HEK293 (cell line): ENCODE data around the gene MAGI1.

Experiments
- CTCF ChIP-seq: fragments of 450-650 bp; formaldehyde crosslinking; IDR thresholded peaks from 2 replicates; pipeline ENCODE4 v1.5.1; 2016; ENCODE audit warnings: missing biosample characterization, missing genetic modification characterization
- PRDM4 ChIP-seq: fragments of 450-650 bp; formaldehyde crosslinking; IDR thresholded peaks from 2 replicates; pipeline ENCODE4 v1.5.1; 2017; ENCODE audit warnings: missing biosample characterization, missing genetic modification characterization
- REST ChIP-seq: fragments of 450-650 bp; formaldehyde crosslinking; IDR thresholded peaks from 2 replicates; pipeline ENCODE4 v1.5.1; 2016; ENCODE audit warnings: missing biosample characterization, missing genetic modification characterization
- SP7 ChIP-seq: fragments of 450-650 bp; formaldehyde crosslinking; IDR thresholded peaks from 2 replicates; pipeline ENCODE4 v1.5.1; 2016; ENCODE audit warnings: missing biosample characterization, missing genetic modification characterization
- WT1 ChIP-seq: fragments of 450-650 bp; formaldehyde crosslinking; IDR thresholded peaks from 2 replicates; pipeline ENCODE4 v1.5.1; 2016; ENCODE audit warnings: missing biosample characterization, missing genetic modification characterization
- ZNF37A ChIP-seq: fragments of 450-650 bp; IDR thresholded peaks from 2 replicates; pipeline ENCODE4 v1.5.1; 2018; ENCODE audit warnings: missing biosample characterization, missing genetic modification characterization
- ZNF510 ChIP-seq: fragments of 450-650 bp; formaldehyde crosslinking; IDR thresholded peaks from 2 replicates; pipeline ENCODE4 v1.5.1; 2018; ENCODE audit warnings: mild to moderate bottlenecking, missing genetic modification characterization, missing biosample characterization; ENCODE audit not compliant: insufficient replicate concordance
- ZNF791 ChIP-seq: fragments of 450-650 bp; formaldehyde crosslinking; IDR thresholded peaks from 2 replicates; pipeline ENCODE4 v1.5.1; 2016; ENCODE audit warnings: missing biosample characterization, missing genetic modification characterization

- no peak for TF ChIP-seq CTCF
- no peak for TF ChIP-seq ZNF510 (tag by site-specific recombination)
- TF ChIP-seq REST (tag by site-specific recombination) = no peak
- TF ChIP-seq WT1 (tag by site-specific recombination) = no peak
- TF ChIP-seq SP7 = no peak
- no peak for TF ChIP-seq ZNF37A
- TF ChIP-seq ZNF791 (tag by site-specific recombination) = no peak
- TF ChIP-seq PRDM4 (tag by site-specific recombination) = no peak
These were observed 667.7 kb downstream of the MAGI1 start for GRCh38 chr3:65371053-65371452.
